Astrocyte (in vitro differentiated cells and primary cell): ENCODE data around the gene RPUSD3. TPM values are rescaled to one million over a fixed set of nuclear protein-coding genes. Genes with fewer than 3 reads are reported as not detected.
A peak's percentile ranks its signal among the peaks of the same experiment; 100 is the strongest.

Experiments used
- DNase-seq: peaks from one replicate; pipeline ENCODE4 v3.0.0-alpha.2; 2010; ENCODE audit warnings: low read depth
- FAIRE-seq: peaks from 2 replicates; lab custom pipeline; 2011; peaks lifted over from hg19 to GRCh38; lab: Jason Lieb, UNC
- H2AFZ ChIP-seq: 2 replicates; pipeline ENCODE4 v1.6.0; 2012; ENCODE audit warnings: low read depth, low read length, inconsistent platforms
- H3K27ac ChIP-seq: 2 replicates; pipeline ENCODE4 v1.5.1; 2011; ENCODE audit warnings: low read depth, low read length, inconsistent platforms
- H3K27me3 ChIP-seq: 2 replicates; pipeline ENCODE4 v1.6.0; 2011; ENCODE audit warnings: low read length, inconsistent platforms; ENCODE audit not compliant: insufficient read depth
- H3K36me3 ChIP-seq: 2 replicates; pipeline ENCODE4 v1.5.1; 2011; ENCODE audit warnings: low read length, inconsistent platforms; ENCODE audit not compliant: insufficient read depth
- H3K4me1 ChIP-seq: 2 replicates; pipeline ENCODE4 v1.5.1; 2011; ENCODE audit warnings: low read length, inconsistent platforms; ENCODE audit not compliant: insufficient read depth
- H3K4me2 ChIP-seq: 2 replicates; pipeline ENCODE4 v1.6.0; 2012; ENCODE audit warnings: low read length, inconsistent platforms
- H3K4me3 ChIP-seq: 2 replicates; pipeline ENCODE4 v1.5.1; 2011; ENCODE audit warnings: low read depth, mild to moderate bottlenecking, low read length, inconsistent platforms; ENCODE audit not compliant: insufficient read depth
- H3K79me2 ChIP-seq: 2 replicates; pipeline ENCODE4 v1.6.0; 2012; ENCODE audit warnings: mild to moderate bottlenecking, low read length, inconsistent platforms; ENCODE audit not compliant: insufficient read depth
- H3K9ac ChIP-seq: 2 replicates; pipeline ENCODE4 v1.6.0; 2012; ENCODE audit warnings: mild to moderate bottlenecking, low read length, inconsistent platforms
- H3K9me3 ChIP-seq: 2 replicates; pipeline ENCODE4 v1.5.1; 2012; ENCODE audit warnings: low read depth, mild to moderate bottlenecking, low read length, inconsistent platforms; ENCODE audit not compliant: insufficient read depth
- H4K20me1 ChIP-seq: 2 replicates; pipeline ENCODE4 v1.6.0; 2012; ENCODE audit warnings: low read length, inconsistent platforms; ENCODE audit not compliant: insufficient read depth
- H3K27ac Mint-ChIP-seq: one replicate; pipeline ENCODE4 v1.8.0; 2021; ENCODE audit warnings: mild to moderate bottlenecking, mixed read lengths; ENCODE audit not compliant: unreplicated experiment
- H3K27me3 Mint-ChIP-seq: one replicate; pipeline ENCODE4 v1.8.0; 2021; ENCODE audit warnings: low read depth, mixed read lengths; ENCODE audit not compliant: unreplicated experiment
- H3K36me3 Mint-ChIP-seq: one replicate; pipeline ENCODE4 v1.8.0; 2021; ENCODE audit warnings: low read depth, mixed read lengths; ENCODE audit not compliant: unreplicated experiment
- H3K4me1 Mint-ChIP-seq: one replicate; pipeline ENCODE4 v1.8.0; 2021; ENCODE audit warnings: low read depth, mixed read lengths; ENCODE audit not compliant: unreplicated experiment
- H3K4me3 Mint-ChIP-seq: one replicate; pipeline ENCODE4 v1.8.0; 2021; ENCODE audit warnings: mild to moderate bottlenecking, moderate library complexity, mixed read lengths; ENCODE audit not compliant: unreplicated experiment
- H3K9me3 Mint-ChIP-seq: one replicate; pipeline ENCODE4 v1.8.0; 2021; ENCODE audit warnings: mild to moderate bottlenecking, mixed read lengths; ENCODE audit not compliant: unreplicated experiment
- EZH2 ChIP-seq: IDR thresholded peaks from 2 replicates; pipeline ENCODE4 v1.6.1; 2012; ENCODE audit warnings: mild to moderate bottlenecking, low read length, inconsistent platforms; ENCODE audit not compliant: insufficient read depth
- total RNA-seq: library from RNA; stranded (reverse); gene quantifications from 2 replicates; pipeline ENCODE4 v1.2.1, GENCODE V29; 2021
- TF ChIP-seq, protein P1 (sequence below): IDR thresholded peaks from 2 replicates; pipeline ENCODE4 v1.5.1; 2011; ENCODE audit warnings: low read depth, mild to moderate bottlenecking, inconsistent platforms, low read length, moderate library complexity; ENCODE audit not compliant: insufficient read depth

RPUSD3 gene
- total RNA-seq, 1 donor from 2014 or later, result 35.4 TPM

- peak overlapping the region; percentile 32 for H3K27ac ChIP-seq
- H3K9me3 ChIP-seq, result no peaks in the 10 kb centered on the region
- H3K27me3 Mint-ChIP-seq, result peaks cover under 1% of the 10 kb centered on the region
- peak overlapping the region; percentile 3 for H3K9ac ChIP-seq
- peak; percentile 41 for DNase-seq
- no peaks in the 10 kb centered on the region for H3K36me3 Mint-ChIP-seq
- peak overlapping the region; percentile 90 for H3K27ac Mint-ChIP-seq
- TF ChIP-seq, protein P1, sequence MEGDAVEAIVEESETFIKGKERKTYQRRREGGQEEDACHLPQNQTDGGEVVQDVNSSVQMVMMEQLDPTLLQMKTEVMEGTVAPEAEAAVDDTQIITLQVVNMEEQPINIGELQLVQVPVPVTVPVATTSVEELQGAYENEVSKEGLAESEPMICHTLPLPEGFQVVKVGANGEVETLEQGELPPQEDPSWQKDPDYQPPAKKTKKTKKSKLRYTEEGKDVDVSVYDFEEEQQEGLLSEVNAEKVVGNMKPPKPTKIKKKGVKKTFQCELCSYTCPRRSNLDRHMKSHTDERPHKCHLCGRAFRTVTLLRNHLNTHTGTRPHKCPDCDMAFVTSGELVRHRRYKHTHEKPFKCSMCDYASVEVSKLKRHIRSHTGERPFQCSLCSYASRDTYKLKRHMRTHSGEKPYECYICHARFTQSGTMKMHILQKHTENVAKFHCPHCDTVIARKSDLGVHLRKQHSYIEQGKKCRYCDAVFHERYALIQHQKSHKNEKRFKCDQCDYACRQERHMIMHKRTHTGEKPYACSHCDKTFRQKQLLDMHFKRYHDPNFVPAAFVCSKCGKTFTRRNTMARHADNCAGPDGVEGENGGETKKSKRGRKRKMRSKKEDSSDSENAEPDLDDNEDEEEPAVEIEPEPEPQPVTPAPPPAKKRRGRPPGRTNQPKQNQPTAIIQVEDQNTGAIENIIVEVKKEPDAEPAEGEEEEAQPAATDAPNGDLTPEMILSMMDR, result no peak
- TF ChIP-seq EZH2, result no peak
- H3K27me3 ChIP-seq, result no peaks in the 10 kb centered on the region
- peak overlapping the region; percentile 73 for H3K4me2 ChIP-seq
- no peak overlapping the region for H3K4me3 Mint-ChIP-seq
- no peaks in the 10 kb centered on the region for H3K79me2 ChIP-seq
- no peaks in the 10 kb centered on the region for H4K20me1 ChIP-seq
- H3K4me1 ChIP-seq, result peaks cover 10% of the 10 kb centered on the region
- H3K4me1 Mint-ChIP-seq, result peaks cover 10% of the 10 kb centered on the region
- H2AFZ ChIP-seq, result peak overlapping the region; percentile 22
- no peaks in the 10 kb centered on the region for H3K9me3 Mint-ChIP-seq
- no peaks in the 10 kb centered on the region for H3K36me3 ChIP-seq
- no peak overlapping the region for H3K4me3 ChIP-seq
- FAIRE-seq, result no peak
Observed at GRCh38 chr3:9883706-9884554, 40.1 kb upstream of the RPUSD3 start.

DNA sequence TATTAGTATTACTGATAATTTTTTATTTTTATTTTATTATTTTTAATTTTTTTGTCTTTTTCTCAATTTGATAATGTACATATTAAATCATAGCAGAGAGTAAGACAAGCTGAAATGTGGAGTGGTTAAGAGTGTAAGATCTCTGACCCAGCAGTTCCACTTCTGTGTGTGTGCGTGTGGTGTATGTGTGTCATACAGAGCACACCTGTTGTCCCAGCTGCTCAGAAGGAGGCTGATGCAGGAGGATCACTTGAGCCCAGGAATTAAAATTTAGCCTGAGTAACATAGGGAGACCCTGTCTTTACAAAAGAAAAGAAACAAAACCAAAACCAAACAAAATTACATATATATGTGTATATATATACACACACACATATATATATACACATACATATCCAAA, 37.6 kb upstream of the RPUSD3 start:
- H2AFZ ChIP-seq, result no peak overlapping the region
- no peak overlapping the region for H3K4me3 Mint-ChIP-seq
- no peak overlapping the region for H3K27ac ChIP-seq
- H3K4me1 ChIP-seq, result peaks cover 10% of the 10 kb centered on the region
- no peaks in the 10 kb centered on the region for H3K79me2 ChIP-seq
- peaks cover 10% of the 10 kb centered on the region for H3K4me1 Mint-ChIP-seq
- no peaks in the 10 kb centered on the region for H3K9me3 ChIP-seq
- TF ChIP-seq EZH2, result no peak
- TF ChIP-seq, protein P1, result no peak
- FAIRE-seq, result no peak
- H3K27ac Mint-ChIP-seq, result no peak overlapping the region
- H3K4me3 ChIP-seq, result no peak overlapping the region
- no peaks in the 10 kb centered on the region for H4K20me1 ChIP-seq
- H3K9ac ChIP-seq, result no peak overlapping the region
- H3K27me3 ChIP-seq, result no peaks in the 10 kb centered on the region
- no peaks in the 10 kb centered on the region for H3K36me3 ChIP-seq
- peaks cover 5% of the 10 kb centered on the region for H3K27me3 Mint-ChIP-seq
- no peaks in the 10 kb centered on the region for H3K9me3 Mint-ChIP-seq
- no peaks in the 10 kb centered on the region for H3K36me3 Mint-ChIP-seq
- no peak overlapping the region for H3K4me2 ChIP-seq
- DNase-seq, result no peak
